Body of pancreas (tissue), 4 donors: Measurements from ENCODE around the gene SPG11. TPM values are rescaled to one million over a fixed set of nuclear protein-coding genes. Genes with fewer than 3 reads are reported as not detected.
"Not testable (repeated sequence)": the region's sequence is repeated elsewhere in the genome, so short reads cannot be mapped to it uniquely, and the experiment has no call there.

ENCODE experiments used
- ATAC-seq: fragments of 150-250 bp; one replicate; pipeline ENCODE4 v1.9.1; 2016
- DNase-seq, 4 donors: peaks; one replicate each; pipeline ENCODE4 v3.0.0-alpha.2; 2019
- H3K27ac ChIP-seq, 4 donors: fragments of 200-600 bp; sonication (generic); 1 replicate in 3 of 4; 2 replicates in 1 of 4; pipeline versions ENCODE4 v1.5.1 to v1.6.1; 2016 to 2019; ENCODE audit warnings: mild to moderate bottlenecking in 1 of 4, mixed read lengths in 1 of 4, moderate library complexity in 1 of 4
- H3K27me3 ChIP-seq, 2 donors: fragments of 200-600 bp; sonication (generic); one replicate each; pipeline ENCODE4 v1.6.0; 2016; ENCODE audit warnings: mild to moderate bottlenecking in 1 of 2
- H3K36me3 ChIP-seq, 2 donors: fragments of 200-600 bp; sonication (generic); replicated peaks in 1 of 2; 2 replicates each; pipeline ENCODE4 v1.5.1; 2016; ENCODE audit warnings: low read depth in 2 of 2; ENCODE audit not compliant: insufficient read depth in 1 of 2
- H3K4me1 ChIP-seq: fragments of 200-600 bp; sonication (generic); one replicate; pipeline ENCODE4 v1.6.0; 2016
- H3K4me3 ChIP-seq, 2 donors: fragments of 200-600 bp; sonication (generic); 1 replicate in 1 of 2; 2 replicates in 1 of 2; pipeline ENCODE4 v1.5.1; 2016 to 2019
- H3K9me3 ChIP-seq, 3 donors: fragments of 200-600 bp; sonication (generic); 1 replicate in 2 of 3; 2 replicates in 1 of 3; pipeline ENCODE4 v1.5.1; 2016
- CTCF ChIP-seq, 7 experiments: fragments of 450-650 bp in 4 of 7; fragments of 200-600 bp in 3 of 7; sonication (generic) in 3 of 7; IDR thresholded peaks; one replicate each; pipeline ENCODE4 v1.5.1; 2016 to 2019; ENCODE audit warnings: antibody characterized with exemption in 7 of 7
- POLR2A ChIP-seq, 3 donors: fragments of 450-650 bp; IDR thresholded peaks; one replicate each; pipeline ENCODE4 v1.6.1; 2016; ENCODE audit warnings: antibody characterized with exemption in 3 of 3, mild to moderate bottlenecking in 2 of 3
- WGBS, 2 donors: methylation state at CpG; one replicate each; pipeline ENCODE4 v1.1.5; 2017; 5-methylcytosine and 5-hydroxymethylcytosine counted together
- intact Hi-C: fragments of 100-400 bp; cut with DNase I; formaldehyde crosslinking; loops from one replicate; pipeline ENCODE4 v1.15.1; 2023
- total RNA-seq, 2 donors: library from RNA; depleted of rRNA; stranded (reverse); fragments of >200 nt; gene quantifications; one replicate each; pipeline ENCODE4 v1.1.0, GENCODE V29; 2016

SPG11 gene
- total RNA-seq, 2 donors from 2014 or later: 40.5 to 115 TPM

- intact Hi-C loops: no loop called here
- no peak overlapping the region for H3K27ac ChIP-seq
- H3K9me3 ChIP-seq: no peaks in the 10 kb centered on the region
- ATAC-seq (no peak), DNase-seq (no peak)
- H3K36me3 ChIP-seq: peaks cover 0 to 20% of the 10 kb centered on the region in 2 donors
- 92 to 94% methylated on average over 5 of the region's 5 CpGs for WGBS, 2 donors
- no peaks in the 10 kb centered on the region for H3K27me3 ChIP-seq
- TF ChIP-seq CTCF (IDR thresholded peaks at IDR 0.05) (no peak), POLR2A (IDR thresholded peaks at IDR 0.05) (no peak)
- no peaks in the 10 kb centered on the region for H3K4me1 ChIP-seq
- no peak overlapping the region for H3K4me3 ChIP-seq
These were observed 29.9 kb downstream of the SPG11 start for GRCh38 chr15:44633603-44634002.

- H3K4me3 ChIP-seq, H3K4me1 ChIP-seq, H3K9me3 ChIP-seq, intact Hi-C loops, H3K27me3 ChIP-seq, ATAC-seq, H3K27ac ChIP-seq, DNase-seq: not testable (repeated sequence)
- peaks cover 12 to 22% of the 10 kb centered on the region in 2 donors for H3K36me3 ChIP-seq
- WGBS, 2 donors: 80 to 100% methylated on average over 2 of the region's 2 CpGs
These were observed 38.2 kb downstream of the SPG11 start for GRCh38 chr15:44625286-44625685.

GRCh38 chr15:44623178-44623577 lies 40.3 kb downstream of the SPG11 start:
- DNase-seq (no peak), ATAC-seq (no peak)
- Histone ChIP-seq H3K4me1 (no peaks in the 10 kb centered on the region), H3K9me3 (no peaks in the 10 kb centered on the region), H3K36me3 (peaks cover 11 to 12% of the 10 kb centered on the region in 2 donors), H3K27me3 (no peaks in the 10 kb centered on the region), H3K27ac (no peak overlapping the region), H3K4me3 (no peak overlapping the region)
- TF ChIP-seq POLR2A (IDR thresholded peaks at IDR 0.05) (no peak), CTCF (IDR thresholded peaks at IDR 0.05) (no peak)
- intact Hi-C loops: no loop called here

- H3K27me3 ChIP-seq: no peaks in the 10 kb centered on the region
- H3K36me3 ChIP-seq: peaks cover 7% of the 10 kb centered on the region in 2 donors
- no peaks in the 10 kb centered on the region for H3K9me3 ChIP-seq
- DNase-seq (no peak), ATAC-seq (no peak)
- H3K27ac ChIP-seq: no peak overlapping the region
- TF ChIP-seq CTCF (IDR thresholded peaks at IDR 0.05) (no peak), POLR2A (IDR thresholded peaks at IDR 0.05) (no peak)
- H3K4me1 ChIP-seq: no peaks in the 10 kb centered on the region
- WGBS, 2 donors: 52 to 71% methylated on average over 1 of the region's 1 CpG
- intact Hi-C loops: no loop called here
- no peak overlapping the region for H3K4me3 ChIP-seq
These were observed 43.4 kb downstream of the SPG11 start for GRCh38 chr15:44620081-44620480.

- Histone ChIP-seq H3K27ac (no peak overlapping the region), H3K9me3 (no peaks in the 10 kb centered on the region), H3K27me3 (no peaks in the 10 kb centered on the region), H3K4me1 (no peaks in the 10 kb centered on the region), H3K4me3 (no peak overlapping the region), H3K36me3 (peaks cover 0 to 16% of the 10 kb centered on the region in 2 donors)
- TF ChIP-seq POLR2A (IDR thresholded peaks at IDR 0.05): no peak
- no peak for TF ChIP-seq CTCF (IDR thresholded peaks at IDR 0.05)
- no peak for DNase-seq
- intact Hi-C loops: no loop called here
- 95 to 97% methylated on average over 2 of the region's 2 CpGs for WGBS, 2 donors
- no peak for ATAC-seq
These were observed 46.5 kb downstream of the SPG11 start for GRCh38 chr15:44616974-44617373.
